ENCODE results near the gene SYVN1. TPM values are rescaled to one million over a fixed set of nuclear protein-coding genes. Genes with fewer than 3 reads are reported as not detected.

Gene SYVN1
- total RNA-seq, 1 experiment from 2014 or later: 45.9 TPM

- H3K4me3 ChIP-seq (replicated peaks in 1 of 2; ENCODE audit: low read depth in 1 of 2, low read length in 2 of 2): no peak overlapping the region
Observed at GRCh38 chr11:65166893-65167292, 32.6 kb upstream of the SYVN1 start.

More at GRCh38 chr11:65166893-65167292, 32.6 kb upstream of the SYVN1 start:
- ATAC-seq (no peak), DNase-seq (ENCODE audit: low read depth, low spot score) (no peak)
- no TSS peak for BruUV-seq (replicated peaks)
- RAD21 ChIA-PET (ENCODE audit: low non-redundant PET in 1 of 2, low total read pairs in 2 of 2, uncharacterized antibody in 2 of 2, unreplicated experiment in 2 of 2): no interaction called here
- H3K4me1 ChIP-seq (ENCODE audit: control insufficient read depth in 1 of 2, insufficient read depth in 2 of 2, low read length in 2 of 2): peaks cover 9 to 16% of the 10 kb centered on the region in 2 experiments; a peak in 3 of 4 replicates
- H3K9me3 ChIP-seq (ENCODE audit: control insufficient read depth in 1 of 2, insufficient read depth in 1 of 2, low read depth in 1 of 2, low read length in 2 of 2): no peaks in the 10 kb centered on the region
- intact Hi-C loops (cut with micrococcal nuclease): no loop called here
- H4K20me1 ChIP-seq (ENCODE audit: insufficient read depth): no peaks in the 10 kb centered on the region
- POLR2A ChIA-PET: no interaction called here
- CTCF ChIA-PET: no interaction called here
- no peaks in the 10 kb centered on the region for H3K27me3 ChIP-seq (ENCODE audit: insufficient read depth, low read length)
- no peak overlapping the region for H2AFZ ChIP-seq (ENCODE audit: low read depth, low read length, poor library complexity, severe bottlenecking)
- no peaks in the 10 kb centered on the region for H3K36me3 ChIP-seq (ENCODE audit: control insufficient read depth in 1 of 2, insufficient read depth in 2 of 2, low read length in 2 of 2)
- H3K4me2 ChIP-seq (ENCODE audit: low read length): no peak overlapping the region
- H3K79me2 ChIP-seq (ENCODE audit: insufficient read depth, low read length): no peaks in the 10 kb centered on the region
- H3K9ac ChIP-seq (ENCODE audit: low read length): no peak overlapping the region
- no peak for TF ChIP-seq ZBTB33 (IDR thresholded peaks at IDR 0.05; ENCODE audit: extremely low read depth, insufficient replicate concordance, low read length)
- TF ChIP-seq CBX3 (IDR thresholded peaks at IDR 0.05; ENCODE audit: low read depth): no peak
- no peak for TF ChIP-seq MAX (IDR thresholded peaks at IDR 0.05)
- TF ChIP-seq EGR1 (IDR thresholded peaks at IDR 0.05; ENCODE audit: low read depth): no peak
- no peak for TF ChIP-seq FOSL1 (IDR thresholded peaks at IDR 0.05; ENCODE audit: low read depth)
- no peak for TF ChIP-seq SIN3A (IDR thresholded peaks at IDR 0.05; ENCODE audit: low read depth)
- TF ChIP-seq ZNF274 (IDR thresholded peaks at IDR 0.05; ENCODE audit: low read depth, low read length): no peak
- no peak for TF ChIP-seq REST (IDR thresholded peaks at IDR 0.05; ENCODE audit: low read depth)
- TF ChIP-seq ELF1 (IDR thresholded peaks at IDR 0.05; ENCODE audit: borderline replicate concordance, low read depth): no peak
- TF ChIP-seq SRF (IDR thresholded peaks at IDR 0.05; ENCODE audit: low read depth): no peak
- no peak for TF ChIP-seq SP1 (IDR thresholded peaks at IDR 0.05; ENCODE audit: low read depth)
- TF ChIP-seq JUND (IDR thresholded peaks at IDR 0.05): no peak
- TF ChIP-seq POLR2A (IDR thresholded peaks at IDR 0.05; ENCODE audit: borderline replicate concordance, extremely low read depth, insufficient read depth, insufficient read length): no peak
- no peak for TF ChIP-seq EZH2phosphoT487 (IDR thresholded peaks at IDR 0.05; ENCODE audit: borderline replicate concordance)
- TF ChIP-seq ATF3 (IDR thresholded peaks at IDR 0.05): no peak
- TF ChIP-seq TCF7L2 (IDR thresholded peaks at IDR 0.05; ENCODE audit: borderline replicate concordance, extremely low read depth, insufficient read depth, insufficient read length): no peak
- no peak for TF ChIP-seq YY1 (IDR thresholded peaks at IDR 0.05; ENCODE audit: extremely low read depth, insufficient replicate concordance, low read depth, low read length)
- H3K27ac ChIP-seq (ENCODE audit: low read depth, low read length): no peak overlapping the region
- no peaks in the 10 kb centered on the region for H3K9me2 ChIP-seq (ENCODE audit: insufficient read depth)
